ENCODE measurements around the gene TUB.

Gene TUB

DNA sequence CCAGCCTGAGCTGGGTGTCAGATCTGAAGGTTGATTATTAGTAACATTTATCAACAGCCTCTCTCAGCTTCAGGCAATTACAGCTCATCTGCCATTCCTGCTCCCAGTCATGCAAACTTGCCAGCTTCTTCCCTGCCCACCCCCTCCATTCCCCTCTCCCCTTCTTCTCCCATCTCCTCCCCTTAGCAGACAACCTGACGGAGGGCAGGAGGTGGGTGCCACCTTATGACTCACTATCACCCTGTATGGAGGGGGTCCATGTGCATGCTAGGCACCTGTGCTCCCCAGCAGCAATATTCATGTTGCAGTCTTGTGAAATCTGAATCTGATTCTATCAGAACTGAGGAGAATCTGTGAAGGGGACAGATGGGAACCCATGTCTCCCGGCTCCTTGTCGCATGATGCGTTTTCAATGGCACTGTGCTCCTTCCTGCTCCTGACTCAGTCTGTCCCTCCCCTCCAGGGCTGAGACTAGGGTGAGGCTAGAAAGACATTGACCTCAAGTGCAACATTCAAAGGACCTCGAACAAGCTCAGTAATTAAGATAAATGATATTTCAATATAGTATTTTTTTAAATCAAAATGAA, 46.3 kb upstream of the TUB start:
- H4K20me1 ChIP-seq: no peaks in the 10 kb centered on the region; a peak in 1 of 22 replicates
- no peak for TF ChIP-seq Cebpa-rat (IDR thresholded peaks at IDR 0.05)
- no peak overlapping the region for H3K9ac ChIP-seq
- H3K27ac ChIP-seq: no peak overlapping the region
- H3K4me1 ChIP-seq: peaks cover 2 to 24% (median 22%) of the 10 kb centered on the region in 10 experiments; a peak in 18 of 20 replicates
- no peaks in the 10 kb centered on the region for H3K27me3 ChIP-seq
- H3K36me3 ChIP-seq: no peaks in the 10 kb centered on the region
- H3K4me2 ChIP-seq: no peak overlapping the region
- H3K9me3 ChIP-seq (replicated peaks in 1 of 11): no peaks in the 10 kb centered on the region
- H3K4me3 ChIP-seq: no peak overlapping the region

DNA sequence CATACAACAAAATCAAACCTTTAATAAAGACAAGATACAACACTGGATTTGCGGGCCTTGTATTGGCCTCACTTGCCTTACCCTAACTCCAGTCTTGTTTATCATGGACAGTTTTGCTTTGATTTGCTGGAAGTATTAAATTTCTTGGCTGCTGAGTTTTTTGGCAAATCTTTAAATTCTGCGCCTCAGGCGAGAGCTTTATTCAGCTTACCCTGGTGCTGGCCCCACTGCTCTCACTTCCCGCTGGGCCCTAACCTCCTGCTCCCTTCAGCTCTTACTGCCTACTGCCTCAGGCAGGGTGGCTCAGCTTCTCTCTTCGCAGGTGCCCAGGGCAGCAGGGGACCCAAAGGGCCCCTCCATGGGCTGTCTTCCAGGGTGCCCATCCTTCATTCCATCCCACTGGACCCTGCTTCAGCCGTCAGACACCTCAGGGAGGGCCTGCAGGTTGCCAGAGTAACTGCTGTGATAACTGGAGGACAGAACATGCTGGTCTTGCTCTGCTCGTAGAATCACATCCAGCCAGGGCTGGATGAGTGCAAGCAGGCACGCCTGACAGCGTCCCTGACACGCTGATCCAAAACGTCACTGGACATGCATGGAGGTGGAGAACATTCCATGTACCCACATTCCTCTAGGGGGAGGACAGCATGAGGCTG, 45.7 kb upstream of the TUB start:
- Histone ChIP-seq H3K27ac (no peak overlapping the region), H3K4me3 (no peak overlapping the region), H3K4me1 (peaks cover 3 to 25% (median 23%) of the 10 kb centered on the region in 10 experiments; a peak in 18 of 20 replicates), H3K36me3 (no peaks in the 10 kb centered on the region), H3K27me3 (no peaks in the 10 kb centered on the region), H4K20me1 (no peaks in the 10 kb centered on the region; a peak in 1 of 22 replicates), H3K9ac (no peak overlapping the region), H3K4me2 (no peak overlapping the region), H3K9me3 (replicated peaks in 1 of 11) (no peaks in the 10 kb centered on the region)
- TF ChIP-seq Cebpa-rat (IDR thresholded peaks at IDR 0.05): no peak

DNA sequence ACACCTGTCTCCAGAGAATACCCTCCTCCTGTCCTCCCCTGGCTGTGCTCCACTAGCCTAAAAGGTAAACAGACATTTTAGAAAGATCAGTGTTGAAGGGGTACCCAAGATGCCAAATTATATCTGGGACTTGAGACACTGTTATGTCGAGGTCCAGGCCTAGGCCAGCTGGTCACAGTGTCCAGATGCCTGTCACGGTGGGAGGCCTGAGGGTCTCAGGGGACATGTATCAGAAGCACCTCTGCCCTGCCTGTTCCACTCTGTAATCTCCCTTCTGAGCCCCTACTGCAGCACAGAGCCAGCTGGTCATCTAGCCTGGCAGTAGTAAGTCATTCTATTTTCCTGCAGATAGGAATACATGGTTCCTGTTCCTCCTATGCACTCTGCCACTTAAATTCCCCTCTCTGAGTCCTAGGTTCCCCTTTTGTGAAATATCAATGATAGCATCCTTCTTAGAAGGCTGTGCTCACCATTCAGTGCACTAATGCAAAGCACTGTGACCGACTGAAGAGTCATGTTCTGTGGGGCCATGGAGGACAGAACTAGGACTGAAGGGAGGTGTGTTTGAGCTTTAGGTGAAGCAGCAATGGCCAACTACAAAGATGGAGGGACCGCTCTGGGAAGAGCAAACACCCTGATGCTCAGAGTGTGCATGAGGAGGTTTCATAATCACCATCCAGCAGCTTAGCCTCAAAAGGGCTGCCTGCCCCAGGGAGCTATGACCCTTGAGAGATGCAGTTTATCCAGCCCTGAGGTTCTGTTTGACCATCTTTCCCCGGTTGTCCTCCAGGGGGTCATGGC, 44.8 kb upstream of the TUB start:
- no peaks in the 10 kb centered on the region; a peak in 1 of 22 replicates for H4K20me1 ChIP-seq
- no peaks in the 10 kb centered on the region for H3K36me3 ChIP-seq
- H3K4me1 ChIP-seq: peaks cover 3 to 25% (median 23%) of the 10 kb centered on the region in 10 experiments; a peak in 18 of 20 replicates
- no peaks in the 10 kb centered on the region for H3K9me3 ChIP-seq (replicated peaks in 1 of 11)
- H3K27ac ChIP-seq: no peak overlapping the region
- no peak overlapping the region for H3K4me3 ChIP-seq
- no peak overlapping the region for H3K9ac ChIP-seq
- no peak overlapping the region; a peak in 1 of 22 replicates for H3K4me2 ChIP-seq
- no peak for TF ChIP-seq Cebpa-rat (IDR thresholded peaks at IDR 0.05)
- no peaks in the 10 kb centered on the region for H3K27me3 ChIP-seq

DNA sequence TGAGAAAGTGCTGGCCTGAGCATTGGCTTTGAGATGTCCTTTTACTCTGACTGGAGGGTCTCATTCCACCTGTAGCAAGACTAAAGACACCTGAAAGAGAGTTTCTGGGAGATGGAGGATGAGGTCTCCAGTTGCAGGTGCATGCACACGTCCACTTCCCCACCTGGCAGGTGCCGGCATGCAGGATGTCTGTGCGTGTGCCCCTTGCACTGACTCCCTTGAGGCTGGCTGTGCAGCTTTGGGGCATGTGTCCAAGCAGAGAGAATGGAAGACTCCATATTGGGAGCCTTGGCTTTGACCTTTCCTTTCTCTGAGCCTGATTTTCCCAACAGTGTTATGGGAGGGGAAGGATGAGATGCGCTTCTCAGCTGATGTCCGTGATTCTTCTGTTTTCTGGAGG, 44.0 kb upstream of the TUB start:
- Histone ChIP-seq H4K20me1 (no peaks in the 10 kb centered on the region; a peak in 1 of 22 replicates), H3K27ac (no peak overlapping the region), H3K9ac (no peak overlapping the region), H3K36me3 (no peaks in the 10 kb centered on the region), H3K4me1 (peaks cover 3 to 25% (median 23%) of the 10 kb centered on the region in 10 experiments; a peak in 18 of 20 replicates), H3K27me3 (no peaks in the 10 kb centered on the region), H3K4me3 (no peak overlapping the region), H3K4me2 (no peak overlapping the region), H3K9me3 (replicated peaks in 1 of 11) (no peaks in the 10 kb centered on the region)
- TF ChIP-seq Cebpa-rat (IDR thresholded peaks at IDR 0.05): no peak

- Histone ChIP-seq H3K36me3 (no peaks in the 10 kb centered on the region), H3K27me3 (no peaks in the 10 kb centered on the region), H3K4me1 (peaks cover 3 to 16% (median 15%) of the 10 kb centered on the region in 10 experiments; a peak in 17 of 20 replicates), H3K9ac (no peak overlapping the region), H3K4me3 (no peak overlapping the region), H3K4me2 (peak overlapping the region in 7 of 11 experiments; percentile 26 to 61 (median 45); a peak in 9 of 22 replicates), H4K20me1 (no peaks in the 10 kb centered on the region; a peak in 1 of 22 replicates), H3K27ac (no peak overlapping the region), H3K9me3 (replicated peaks in 1 of 11) (no peaks in the 10 kb centered on the region)
- TF ChIP-seq Cebpa-rat (IDR thresholded peaks at IDR 0.05): no peak
Measured at GRCh38 chr11:8038393-8038792, 42.6 kb upstream of the TUB start.

GRCh38 chr11:8038811-8039529, 42.0 kb upstream of the TUB start:
- H3K9ac ChIP-seq: no peak overlapping the region
- peaks cover 3 to 13% (median 11%) of the 10 kb centered on the region in 10 experiments; a peak in 16 of 20 replicates for H3K4me1 ChIP-seq
- no peaks in the 10 kb centered on the region for H3K27me3 ChIP-seq
- H3K36me3 ChIP-seq: no peaks in the 10 kb centered on the region
- no peaks in the 10 kb centered on the region; a peak in 1 of 22 replicates for H4K20me1 ChIP-seq
- H3K27ac ChIP-seq: no peak overlapping the region
- no peak overlapping the region for H3K4me3 ChIP-seq
- H3K9me3 ChIP-seq (replicated peaks in 1 of 11): no peaks in the 10 kb centered on the region
- peak overlapping the region in 10 of 11 experiments; percentile 26 to 61 (median 42); a peak in 18 of 22 replicates for H3K4me2 ChIP-seq
- TF ChIP-seq Cebpa-rat (IDR thresholded peaks at IDR 0.05): no peak

- H3K4me1 ChIP-seq: peaks cover 3 to 13% (median 11%) of the 10 kb centered on the region in 10 experiments; a peak in 16 of 20 replicates
- H3K4me2 ChIP-seq: peak overlapping the region; percentile 5 to 61 (median 36); a peak in 16 of 22 replicates
- no peaks in the 10 kb centered on the region for H3K36me3 ChIP-seq
- H3K27ac ChIP-seq: no peak overlapping the region
- H3K9me3 ChIP-seq (replicated peaks in 1 of 11): no peaks in the 10 kb centered on the region
- no peak overlapping the region for H3K4me3 ChIP-seq
- no peak for TF ChIP-seq Cebpa-rat (IDR thresholded peaks at IDR 0.05)
- no peak overlapping the region for H3K9ac ChIP-seq
- H3K27me3 ChIP-seq: no peaks in the 10 kb centered on the region
- no peaks in the 10 kb centered on the region; a peak in 1 of 22 replicates for H4K20me1 ChIP-seq
Measured at GRCh38 chr11:8039530-8040260, 41.3 kb upstream of the TUB start.

DNA sequence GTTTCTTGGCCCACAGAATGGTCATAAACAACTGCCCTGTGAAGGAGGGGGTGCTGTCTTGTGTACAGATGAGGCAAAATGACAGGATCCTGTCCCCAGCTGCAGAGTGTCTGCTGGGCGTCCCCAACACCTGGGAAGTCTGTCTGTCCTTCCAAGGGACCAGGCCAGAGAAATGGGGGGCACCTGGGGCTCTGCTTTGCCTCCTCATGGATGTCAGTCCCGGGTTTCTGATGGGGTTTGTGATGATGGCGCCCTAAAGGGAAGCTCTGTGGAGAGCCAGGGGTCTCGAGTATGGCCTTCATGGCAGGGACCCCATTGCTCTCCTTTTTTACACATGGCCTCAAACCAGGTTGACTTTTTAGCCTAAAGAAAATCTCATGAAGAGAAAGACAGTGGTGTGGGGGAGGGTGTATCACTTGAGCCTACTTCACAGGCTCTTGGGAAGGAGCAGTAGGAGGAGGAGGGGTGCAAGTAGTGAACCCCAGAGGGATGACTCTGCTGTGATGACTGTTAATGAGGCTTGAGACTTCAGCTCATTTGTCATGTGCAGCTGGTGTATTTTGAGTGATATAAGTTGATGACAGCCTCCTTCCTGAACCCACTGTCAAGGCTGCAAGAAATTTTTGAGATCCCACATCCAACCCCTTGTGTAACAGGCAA, 40.6 kb upstream of the TUB start:
- Histone ChIP-seq H3K4me2 (no peak overlapping the region), H3K4me3 (no peak overlapping the region), H3K9ac (no peak overlapping the region), H3K27me3 (no peaks in the 10 kb centered on the region), H3K9me3 (replicated peaks in 1 of 11) (no peaks in the 10 kb centered on the region), H3K4me1 (peaks cover 3 to 13% (median 11%) of the 10 kb centered on the region in 10 experiments; a peak in 16 of 20 replicates), H4K20me1 (no peaks in the 10 kb centered on the region; a peak in 1 of 22 replicates), H3K36me3 (no peaks in the 10 kb centered on the region), H3K27ac (no peak overlapping the region)
- no peak for TF ChIP-seq Cebpa-rat (IDR thresholded peaks at IDR 0.05)

All from BLaER1 treated with 17β-estradiol and CSF1 and Interleukin-3, amounts not matched to agents 10 nM and 100 nM (cell line).